HFFc6 (cell line): ENCODE measurements around the gene RPS19. TPM values are rescaled to one million over a fixed set of nuclear protein-coding genes. Genes with fewer than 3 reads are reported as not detected.
"Not testable (repeated sequence)": the region's sequence is repeated elsewhere in the genome, so short reads cannot be mapped to it uniquely, and the experiment has no call there.

Source experiments
- DNase-seq: peaks from one replicate; pipeline ENCODE4 v3.0.0-alpha.2; 2018
- H3K27ac Mint-ChIP-seq: 2 replicates; pipeline ENCODE4 v1.8.0; 2020; ENCODE audit warnings: mild to moderate bottlenecking, mixed read lengths
- H3K27me3 Mint-ChIP-seq: 2 replicates; pipeline ENCODE4 v1.8.0; 2021; ENCODE audit warnings: mild to moderate bottlenecking, moderate library complexity, mixed read lengths; ENCODE audit not compliant: insufficient read depth
- H3K36me3 Mint-ChIP-seq: 2 replicates; pipeline ENCODE4 v1.8.0; 2021; ENCODE audit warnings: low read depth, mixed read lengths
- H3K4me1 Mint-ChIP-seq: 2 replicates; pipeline ENCODE4 v1.8.0; 2020; ENCODE audit warnings: low read depth, mixed read lengths
- H3K4me3 Mint-ChIP-seq: 2 replicates; pipeline ENCODE4 v1.8.0; 2020; ENCODE audit warnings: mild to moderate bottlenecking, moderate library complexity, mixed read lengths
- H3K9me3 Mint-ChIP-seq: 2 replicates; pipeline ENCODE4 v1.8.0; 2020; ENCODE audit warnings: mild to moderate bottlenecking, mixed read lengths
- total RNA-seq, 6 experiments: library from RNA; stranded (reverse); fragmentation: NEBNext Ultra II Directional; extraction: Animal tissue kit (Norgen Biotek cat#: 25700); gene quantifications; 2 replicates in 1 of 6; 3 replicates in 5 of 6; pipeline ENCODE4 v1.2.3, GENCODE V29; 2021
- TF ChIP-seq, protein P1 (sequence below): fragments of 200-600 bp; sonication (generic); IDR thresholded peaks from 2 replicates; pipeline ENCODE4 v1.5.0; 2021; ENCODE audit warnings: antibody characterized with exemption, mild to moderate bottlenecking

Gene RPS19
- total RNA-seq, 6 experiments from 2014 or later, result 2,312 to 2,495 (median 2,438) TPM

GRCh38 chr19:41869374-41869955 is 9.4 kb downstream of the RPS19 start:
- no peak for DNase-seq
- no peaks in the 10 kb centered on the region for H3K9me3 Mint-ChIP-seq
- peak overlapping the region; percentile 71; the same call in 1 of the 2 replicates for H3K27ac Mint-ChIP-seq
- H3K4me3 Mint-ChIP-seq, result no peak overlapping the region
- peaks cover 29% of the 10 kb centered on the region for H3K27me3 Mint-ChIP-seq
- H3K36me3 Mint-ChIP-seq, result peaks cover 39% of the 10 kb centered on the region
- TF ChIP-seq, protein P1, sequence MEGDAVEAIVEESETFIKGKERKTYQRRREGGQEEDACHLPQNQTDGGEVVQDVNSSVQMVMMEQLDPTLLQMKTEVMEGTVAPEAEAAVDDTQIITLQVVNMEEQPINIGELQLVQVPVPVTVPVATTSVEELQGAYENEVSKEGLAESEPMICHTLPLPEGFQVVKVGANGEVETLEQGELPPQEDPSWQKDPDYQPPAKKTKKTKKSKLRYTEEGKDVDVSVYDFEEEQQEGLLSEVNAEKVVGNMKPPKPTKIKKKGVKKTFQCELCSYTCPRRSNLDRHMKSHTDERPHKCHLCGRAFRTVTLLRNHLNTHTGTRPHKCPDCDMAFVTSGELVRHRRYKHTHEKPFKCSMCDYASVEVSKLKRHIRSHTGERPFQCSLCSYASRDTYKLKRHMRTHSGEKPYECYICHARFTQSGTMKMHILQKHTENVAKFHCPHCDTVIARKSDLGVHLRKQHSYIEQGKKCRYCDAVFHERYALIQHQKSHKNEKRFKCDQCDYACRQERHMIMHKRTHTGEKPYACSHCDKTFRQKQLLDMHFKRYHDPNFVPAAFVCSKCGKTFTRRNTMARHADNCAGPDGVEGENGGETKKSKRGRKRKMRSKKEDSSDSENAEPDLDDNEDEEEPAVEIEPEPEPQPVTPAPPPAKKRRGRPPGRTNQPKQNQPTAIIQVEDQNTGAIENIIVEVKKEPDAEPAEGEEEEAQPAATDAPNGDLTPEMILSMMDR, result no peak
- peaks cover 11% of the 10 kb centered on the region for H3K4me1 Mint-ChIP-seq

- peaks cover 9% of the 10 kb centered on the region for H3K4me1 Mint-ChIP-seq
- H3K36me3 Mint-ChIP-seq, result peaks cover 33% of the 10 kb centered on the region
- no peak overlapping the region for H3K4me3 Mint-ChIP-seq
- peak overlapping the region; percentile 71 for H3K27ac Mint-ChIP-seq
- peak; percentile 58 for DNase-seq
- no peaks in the 10 kb centered on the region for H3K9me3 Mint-ChIP-seq
- H3K27me3 Mint-ChIP-seq, result peaks cover 27% of the 10 kb centered on the region
- TF ChIP-seq, protein P1, result no peak
These were observed 10.4 kb downstream of the RPS19 start for GRCh38 chr19:41870401-41870873.

DNA sequence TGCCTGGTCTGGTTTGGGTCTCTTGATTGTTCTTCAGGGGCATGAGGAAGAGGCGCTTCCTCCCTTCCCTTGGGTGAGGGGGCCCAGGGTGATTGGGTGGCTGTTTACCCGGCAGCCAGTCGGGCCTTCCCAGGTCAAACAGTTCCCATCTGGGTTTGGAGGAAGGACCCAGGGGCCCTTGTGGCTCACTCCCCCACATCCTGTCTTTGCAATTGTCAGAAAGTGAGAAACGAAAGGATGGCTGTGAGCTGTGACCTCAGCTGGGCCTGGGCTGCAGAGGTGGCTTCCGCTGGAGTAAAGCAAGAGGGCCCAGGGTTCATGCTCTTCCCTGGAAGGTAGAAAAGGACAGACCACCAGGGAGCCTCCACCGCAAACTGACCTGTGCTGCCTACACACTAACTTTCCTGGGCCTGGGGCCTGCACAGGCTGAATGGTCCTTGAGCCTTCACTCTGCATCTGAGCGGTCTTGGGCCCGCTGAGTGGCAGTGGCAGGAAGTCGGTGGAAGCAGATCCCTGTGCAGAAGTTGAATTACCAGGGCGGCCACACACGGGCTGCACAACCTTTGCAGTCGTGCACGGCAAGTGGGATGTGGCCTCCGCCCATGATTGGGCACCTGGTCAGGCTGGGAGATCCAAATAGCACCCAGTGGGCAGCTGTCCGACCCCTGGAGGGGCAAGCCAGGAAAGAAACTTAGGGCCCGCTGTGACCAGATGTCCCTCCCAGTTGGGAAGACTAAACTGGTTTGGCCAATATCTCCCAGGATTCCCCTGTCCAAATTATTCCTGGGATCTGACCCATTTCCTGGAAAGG is 11.7 kb downstream of the RPS19 start:
- TF ChIP-seq, protein P1, result no peak
- Mint-ChIP-seq H3K27ac (peak overlapping the region; percentile 57), H3K27me3 (peaks cover 27% of the 10 kb centered on the region), H3K36me3 (peaks cover 28% of the 10 kb centered on the region), H3K9me3 (no peaks in the 10 kb centered on the region), H3K4me3 (no peak overlapping the region), H3K4me1 (peaks cover 9% of the 10 kb centered on the region)
- DNase-seq, result no peak

GRCh38 chr19:41872384-41872774 is 12.3 kb downstream of the RPS19 start:
- DNase-seq, result no peak
- peaks cover 27% of the 10 kb centered on the region for H3K27me3 Mint-ChIP-seq
- H3K4me1 Mint-ChIP-seq, result peaks cover 9% of the 10 kb centered on the region
- H3K27ac Mint-ChIP-seq, result peak overlapping the region; percentile 60
- H3K36me3 Mint-ChIP-seq, result peaks cover 28% of the 10 kb centered on the region
- H3K4me3 Mint-ChIP-seq, result peak overlapping the region; percentile 22; the same call in 1 of the 2 replicates
- H3K9me3 Mint-ChIP-seq, result no peaks in the 10 kb centered on the region
- TF ChIP-seq, protein P1, result no peak

DNA sequence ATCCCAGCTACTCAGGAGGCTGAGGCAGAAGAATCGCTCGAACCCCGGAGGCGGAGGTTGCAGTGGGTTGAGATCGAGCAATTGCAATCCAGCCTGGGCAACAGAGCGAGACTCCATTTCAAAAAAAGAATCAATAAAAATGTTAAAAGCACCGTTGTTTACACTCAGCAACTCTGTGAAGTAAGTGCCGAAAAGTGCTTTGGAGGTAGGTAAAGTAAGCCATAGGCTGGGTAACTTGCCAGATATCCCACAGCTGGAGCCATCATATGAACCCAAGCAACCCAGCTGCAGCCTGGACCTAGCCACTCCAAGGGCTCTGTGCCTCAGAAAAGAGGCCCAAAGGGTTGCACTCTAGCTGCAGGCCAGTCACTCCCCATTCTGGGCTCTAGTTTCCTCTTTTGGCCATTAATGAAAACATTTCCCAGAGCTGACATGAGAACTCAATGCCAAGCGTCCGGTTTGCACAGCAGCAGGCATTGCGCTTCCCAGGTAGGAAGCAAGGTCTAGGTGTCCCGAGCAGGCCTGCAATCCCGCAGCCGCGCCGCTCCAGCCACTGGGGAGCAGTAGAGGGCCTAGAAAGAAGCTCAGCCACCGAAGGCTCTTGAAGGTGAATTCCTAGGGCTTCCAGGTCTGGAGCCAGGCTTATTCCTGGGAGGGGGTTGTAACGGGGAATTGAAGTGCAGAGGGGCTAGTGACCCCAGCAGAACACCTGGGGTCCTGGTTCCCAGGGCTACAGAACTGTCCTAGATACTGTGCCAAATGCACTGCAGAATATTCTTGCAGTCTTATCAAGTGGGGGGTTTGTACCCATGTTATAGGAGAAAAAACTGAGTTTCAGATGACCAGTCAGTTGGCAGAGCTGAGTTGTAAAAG is 13.0 kb downstream of the RPS19 start:
- peaks cover 24% of the 10 kb centered on the region for H3K36me3 Mint-ChIP-seq
- H3K9me3 Mint-ChIP-seq, result no peaks in the 10 kb centered on the region
- TF ChIP-seq, protein P1, result peak; percentile 77
- peak overlapping the region; percentile 32; the same call in 1 of the 2 replicates for H3K4me3 Mint-ChIP-seq
- peak overlapping the region; percentile 60 for H3K27ac Mint-ChIP-seq
- peak; percentile 59 for DNase-seq
- H3K4me1 Mint-ChIP-seq, result peaks cover 4% of the 10 kb centered on the region
- H3K27me3 Mint-ChIP-seq, result peaks cover 20% of the 10 kb centered on the region

GRCh38 chr19:41875973-41876372 is 15.9 kb downstream of the RPS19 start:
- not testable (repeated sequence) for H3K9me3 Mint-ChIP-seq, H3K4me1 Mint-ChIP-seq, DNase-seq, H3K4me3 Mint-ChIP-seq, H3K27ac Mint-ChIP-seq, H3K36me3 Mint-ChIP-seq
- H3K27me3 Mint-ChIP-seq, result peaks cover 18% of the 10 kb centered on the region
